Left lung (tissue), 10 donors: ENCODE results near the gene MAN2C1. TPM values are rescaled to one million over a fixed set of nuclear protein-coding genes. Genes with fewer than 3 reads are reported as not detected.

Source experiments
- ATAC-seq: fragments of 200-7000 bp; cut with Tn5 transposase; one replicate; pipeline ENCODE4 v1.9.1; 2020; ENCODE audit warnings: moderate library complexity
- DNase-seq, 4 donors: peaks; one replicate each; pipeline ENCODE4 v3.0.0-alpha.2; 2013 to 2020
- H3K27ac ChIP-seq, 2 donors: fragments of 200-600 bp; sonication (generic) in 1 of 2; one replicate each; pipeline versions ENCODE4 v1.5.0 to v1.8.0; 2020 to 2021
- H3K27me3 ChIP-seq, 2 donors: fragments of 200-600 bp; sonication (generic) in 1 of 2; one replicate each; pipeline versions ENCODE4 v1.5.0 to v1.8.0; 2020 to 2021
- H3K36me3 ChIP-seq, 2 donors: fragments of 200-600 bp; sonication (generic) in 1 of 2; one replicate each; pipeline versions ENCODE4 v1.5.0 to v1.8.0; 2020 to 2021
- H3K4me1 ChIP-seq, 2 donors: fragments of 200-600 bp; one replicate each; pipeline ENCODE4 v1.8.0; 2021
- H3K4me3 ChIP-seq, 2 donors: fragments of 200-600 bp; sonication (generic) in 1 of 2; one replicate each; pipeline versions ENCODE4 v1.5.0 to v1.8.0; 2020 to 2021; ENCODE audit warnings: mild to moderate bottlenecking in 1 of 2
- H3K9me3 ChIP-seq, 2 donors: fragments of 200-600 bp; sonication (generic) in 1 of 2; one replicate each; pipeline versions ENCODE4 v1.5.0 to v1.8.0; 2020 to 2021
- CTCF ChIP-seq, 2 donors: fragments of 200-600 bp; sonication (generic) in 1 of 2; IDR thresholded peaks; one replicate each; pipeline versions ENCODE4 v1.5.0 to v1.8.0; 2021; ENCODE audit warnings: antibody characterized with exemption in 2 of 2
- intact Hi-C, 2 donors: fragments of 100-400 bp; cut with DNase I; formaldehyde crosslinking; loops; one replicate each; pipeline versions ENCODE4 v1.11.2 to v1.14.2; 2022
- polyA plus RNA-seq, 6 donors: library from polyadenylated mRNA; unstranded; fragments of 120-200 nt; gene quantifications; one replicate each; pipeline ENCODE4 v1.2.1, GENCODE V29; 2013; ENCODE audit not compliant: insufficient read length in 6 of 6
- total RNA-seq, 2 donors: library from RNA; stranded (reverse); fragmentation: NEBNext Ultra II Directional; extraction: Animal tissue kit (Norgen Biotek cat#: 25700); gene quantifications; one replicate each; pipeline ENCODE4 v1.2.1, GENCODE V29; 2021
- donor health status: DM: no; HTN: yes; CAD: no.
- donor health status: DM: no; HTN: no; CAD: no.

MAN2C1 gene
- total and polyA plus RNA-seq, 8 donors = 121 to 245 (median 176) TPM

GRCh38 chr15:75359537-75360250 is 8.7 kb downstream of the MAN2C1 start:
- Histone ChIP-seq H3K9me3 (no peaks in the 10 kb centered on the region), H3K27me3 (no peaks in the 10 kb centered on the region), H3K36me3 (peaks cover 0 to 100% of the 10 kb centered on the region in 2 donors), H3K4me1 (no peaks in the 10 kb centered on the region), H3K27ac (no peak overlapping the region), H3K4me3 (no peak overlapping the region)
- intact Hi-C loops = no loop called here
- DNase-seq (no peak), ATAC-seq (no peak)
- no peak for TF ChIP-seq CTCF (IDR thresholded peaks at IDR 0.05)

GRCh38 chr15:75358771-75359536 is 9.5 kb downstream of the MAN2C1 start:
- ATAC-seq = no peak
- H3K36me3 ChIP-seq = peaks cover 0 to 100% of the 10 kb centered on the region in 2 donors
- intact Hi-C loops = no loop called here

GRCh38 chr15:75357976-75358673 is 10.3 kb downstream of the MAN2C1 start:
- DNase-seq (no peak), ATAC-seq (no peak)
- Histone ChIP-seq H3K27ac (no peak overlapping the region), H3K9me3 (no peaks in the 10 kb centered on the region), H3K4me3 (no peak overlapping the region), H3K4me1 (no peaks in the 10 kb centered on the region), H3K36me3 (peaks cover 0 to 93% of the 10 kb centered on the region in 2 donors), H3K27me3 (no peaks in the 10 kb centered on the region)
- no peak for TF ChIP-seq CTCF (IDR thresholded peaks at IDR 0.05)
- intact Hi-C loops = no loop called here

More at GRCh38 chr15:75358771-75359536, 9.5 kb downstream of the MAN2C1 start:
- DNase-seq = no peak
- Histone ChIP-seq H3K27ac (no peak overlapping the region), H3K4me3 (no peak overlapping the region), H3K4me1 (no peaks in the 10 kb centered on the region), H3K9me3 (no peaks in the 10 kb centered on the region), H3K27me3 (no peaks in the 10 kb centered on the region)
- no peak for TF ChIP-seq CTCF (IDR thresholded peaks at IDR 0.05)

GRCh38 chr15:75356517-75356916 is 11.9 kb downstream of the MAN2C1 start:
- TF ChIP-seq CTCF (IDR thresholded peaks at IDR 0.05) = no peak
- intact Hi-C loops = no loop called here
- peaks cover 0 to 77% of the 10 kb centered on the region in 2 donors for H3K36me3 ChIP-seq

GRCh38 chr15:75356006-75356405 is 12.4 kb downstream of the MAN2C1 start:
- intact Hi-C loops = no loop called here
- no peak for TF ChIP-seq CTCF (IDR thresholded peaks at IDR 0.05)
- H3K36me3 ChIP-seq = peaks cover 0 to 72% of the 10 kb centered on the region in 2 donors

More at GRCh38 chr15:75356517-75356916, 11.9 kb downstream of the MAN2C1 start:
- DNase-seq (no peak), ATAC-seq (no peak)
- H3K27ac ChIP-seq = no peak overlapping the region
- no peaks in the 10 kb centered on the region for H3K9me3 ChIP-seq
- no peaks in the 10 kb centered on the region for H3K4me1 ChIP-seq
- no peaks in the 10 kb centered on the region for H3K27me3 ChIP-seq
- no peak overlapping the region for H3K4me3 ChIP-seq

More at GRCh38 chr15:75356006-75356405, 12.4 kb downstream of the MAN2C1 start:
- Histone ChIP-seq H3K4me1 (no peaks in the 10 kb centered on the region), H3K27ac (no peak overlapping the region), H3K4me3 (no peak overlapping the region), H3K9me3 (no peaks in the 10 kb centered on the region), H3K27me3 (no peaks in the 10 kb centered on the region)
- ATAC-seq (no peak), DNase-seq (no peak)
